Esophagus squamous epithelium (tissue), 4 donors: ENCODE measurements around the gene ZNF454.

ENCODE experiments used
- POLR2A ChIP-seq, 4 donors: fragments of 450-650 bp; IDR thresholded peaks; one replicate each; pipeline ENCODE4 v1.6.1; 2017; ENCODE audit warnings: antibody characterized with exemption in 4 of 4, mild to moderate bottlenecking in 4 of 4, moderate library complexity in 3 of 4
- TF ChIP-seq, protein P1 (sequence below), 6 experiments: fragments of 450-650 bp in 4 of 6; fragments of 200-600 bp in 2 of 6; sonication (generic) in 2 of 6; IDR thresholded peaks; one replicate each; pipeline ENCODE4 v1.5.1; 2016 to 2019; ENCODE audit warnings: antibody characterized with exemption in 6 of 6, mild to moderate bottlenecking in 4 of 6, moderate library complexity in 4 of 6

DNA sequence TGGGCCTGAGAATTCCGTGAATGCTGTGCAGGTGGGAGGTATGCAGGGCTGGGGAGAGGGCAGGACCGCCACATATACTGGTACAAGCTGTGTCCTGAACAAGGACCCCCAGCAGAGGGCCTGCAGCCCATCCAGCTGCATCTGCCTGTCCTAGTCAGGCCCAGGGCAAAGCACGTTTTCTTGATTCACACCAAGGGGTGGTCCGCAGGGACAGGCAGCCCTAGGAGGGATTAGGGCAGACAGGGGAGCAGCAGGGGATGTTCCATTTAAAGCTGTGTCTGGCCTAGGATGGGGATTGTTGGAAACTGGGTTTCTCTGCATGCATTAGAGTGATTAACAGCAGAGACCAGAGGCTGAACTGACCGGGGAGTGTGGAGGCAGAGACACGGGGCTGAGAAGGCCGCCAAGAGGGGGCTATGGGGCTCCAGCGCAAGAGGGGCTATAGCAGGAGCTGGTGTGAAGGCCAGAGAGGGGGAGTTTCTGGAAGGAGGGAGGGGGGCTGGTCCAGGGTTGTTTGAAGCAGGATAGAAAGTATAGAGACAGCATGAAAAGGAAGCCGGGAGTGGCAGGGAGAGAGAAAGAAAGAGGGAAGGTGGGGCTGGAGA lies 51.4 kb downstream of the ZNF454 start:
- TF ChIP-seq, protein P1, sequence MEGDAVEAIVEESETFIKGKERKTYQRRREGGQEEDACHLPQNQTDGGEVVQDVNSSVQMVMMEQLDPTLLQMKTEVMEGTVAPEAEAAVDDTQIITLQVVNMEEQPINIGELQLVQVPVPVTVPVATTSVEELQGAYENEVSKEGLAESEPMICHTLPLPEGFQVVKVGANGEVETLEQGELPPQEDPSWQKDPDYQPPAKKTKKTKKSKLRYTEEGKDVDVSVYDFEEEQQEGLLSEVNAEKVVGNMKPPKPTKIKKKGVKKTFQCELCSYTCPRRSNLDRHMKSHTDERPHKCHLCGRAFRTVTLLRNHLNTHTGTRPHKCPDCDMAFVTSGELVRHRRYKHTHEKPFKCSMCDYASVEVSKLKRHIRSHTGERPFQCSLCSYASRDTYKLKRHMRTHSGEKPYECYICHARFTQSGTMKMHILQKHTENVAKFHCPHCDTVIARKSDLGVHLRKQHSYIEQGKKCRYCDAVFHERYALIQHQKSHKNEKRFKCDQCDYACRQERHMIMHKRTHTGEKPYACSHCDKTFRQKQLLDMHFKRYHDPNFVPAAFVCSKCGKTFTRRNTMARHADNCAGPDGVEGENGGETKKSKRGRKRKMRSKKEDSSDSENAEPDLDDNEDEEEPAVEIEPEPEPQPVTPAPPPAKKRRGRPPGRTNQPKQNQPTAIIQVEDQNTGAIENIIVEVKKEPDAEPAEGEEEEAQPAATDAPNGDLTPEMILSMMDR (IDR thresholded peaks at IDR 0.05), result no peak
- TF ChIP-seq POLR2A (IDR thresholded peaks at IDR 0.05), result no peak
